ACC112 (cell line): ENCODE measurements around the gene MEAF6.
A peak's percentile ranks its signal among the peaks of the same experiment; 100 is the strongest.
"Not testable (repeated sequence)": the region's sequence is repeated elsewhere in the genome, so short reads cannot be mapped to it uniquely, and the experiment has no call there.

Experiments
- H2AFZ ChIP-seq: fragments of 200-600 bp; sonication (generic); one replicate; pipeline ENCODE4 v1.6.0; 2017; ENCODE audit warnings: antibody characterized with exemption, low read length; ENCODE audit not compliant: unreplicated experiment
- H3K27ac ChIP-seq: fragments of 200-600 bp; sonication (generic); 2 replicates; pipeline ENCODE4 v1.5.1; 2014; ENCODE audit warnings: low read depth, mild to moderate bottlenecking, antibody characterized with exemption, low read length, moderate library complexity
- H3K27me3 ChIP-seq: fragments of 200-600 bp; sonication (generic); 2 replicates; pipeline ENCODE4 v1.6.1; 2014; ENCODE audit warnings: mild to moderate bottlenecking, antibody characterized with exemption, low read length, moderate library complexity, mixed read lengths; ENCODE audit not compliant: insufficient read depth
- H3K36me3 ChIP-seq: fragments of 200-600 bp; sonication (generic); 2 replicates; pipeline ENCODE4 v1.6.1; 2016; ENCODE audit warnings: mild to moderate bottlenecking, antibody characterized with exemption, low read length, moderate library complexity, mixed read lengths; ENCODE audit not compliant: insufficient read depth
- H3K4me1 ChIP-seq: fragments of 200-600 bp; sonication (generic); one replicate; pipeline ENCODE4 v1.6.1; 2016; ENCODE audit warnings: low read length, mixed read lengths; ENCODE audit not compliant: insufficient read depth, unreplicated experiment, control insufficient read depth
- H3K4me3 ChIP-seq: fragments of 200-600 bp; sonication (generic); 2 replicates; pipeline ENCODE4 v1.5.1; 2014; ENCODE audit warnings: mild to moderate bottlenecking, low read depth, low read length
- H3K79me2 ChIP-seq: fragments of 200-600 bp; sonication (generic); one replicate; pipeline ENCODE4 v1.6.0; 2016; ENCODE audit warnings: low read length; ENCODE audit not compliant: control insufficient read depth, unreplicated experiment, insufficient read depth

The MEAF6 gene

GRCh38 chr1:37553927-37554808 lies 39.6 kb upstream of the MEAF6 start, which contains the start of gene SNIP1:
Gene SNIP1 (minus strand): TSS chr1:37554293. CDS start chr1:37554229, 64 bp downstream.
- Histone ChIP-seq H3K27ac (peak within 1 kb of the TSS; percentile 62), H2AFZ (peak within 1 kb of the TSS; percentile 8), H3K27me3 (no peaks in the 10 kb centered on the region), H3K79me2 (peaks cover 40% of the 10 kb centered on the region), H3K4me3 (peak within 1 kb of the TSS; percentile 93), H3K4me1 (peaks cover 34% of the 10 kb centered on the region), H3K36me3 (no peaks in the 10 kb centered on the region; the same call in 1 of the 2 replicates)

DNA sequence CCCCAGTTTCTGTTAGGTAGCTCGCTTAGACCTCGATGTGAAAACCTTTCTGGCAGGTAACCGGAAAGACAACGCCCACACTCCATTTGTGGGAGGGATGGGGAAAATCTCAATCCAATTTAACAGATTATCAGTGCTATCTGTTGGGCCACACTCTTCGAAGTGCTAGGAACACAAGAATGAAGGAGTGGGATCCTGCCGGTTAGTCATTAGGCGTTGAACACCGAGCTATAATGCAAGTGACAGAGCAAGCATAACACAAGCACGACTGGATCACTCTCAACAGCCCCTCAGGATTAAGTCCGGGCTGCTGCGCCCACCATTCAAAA lies 39.0 kb upstream of the MEAF6 start:
- Histone ChIP-seq H3K36me3 (no peaks in the 10 kb centered on the region; the same call in 1 of the 2 replicates), H3K27ac (peak overlapping the region; percentile 62), H3K4me3 (peak overlapping the region; percentile 93), H3K4me1 (peaks cover 34% of the 10 kb centered on the region), H3K27me3 (no peaks in the 10 kb centered on the region), H2AFZ (peak overlapping the region; percentile 8), H3K79me2 (peaks cover 42% of the 10 kb centered on the region)

- no peaks in the 10 kb centered on the region for H3K27me3 ChIP-seq
- H3K79me2 ChIP-seq: peaks cover 42% of the 10 kb centered on the region
- no peak overlapping the region for H3K4me3 ChIP-seq
- peaks cover 24% of the 10 kb centered on the region for H3K4me1 ChIP-seq
- no peak overlapping the region for H2AFZ ChIP-seq
- H3K27ac ChIP-seq: peak overlapping the region; percentile 66
- peaks cover 7% of the 10 kb centered on the region; the same call in 1 of the 2 replicates for H3K36me3 ChIP-seq
These were observed 34.8 kb upstream of the MEAF6 start for GRCh38 chr1:37549341-37549740.

DNA sequence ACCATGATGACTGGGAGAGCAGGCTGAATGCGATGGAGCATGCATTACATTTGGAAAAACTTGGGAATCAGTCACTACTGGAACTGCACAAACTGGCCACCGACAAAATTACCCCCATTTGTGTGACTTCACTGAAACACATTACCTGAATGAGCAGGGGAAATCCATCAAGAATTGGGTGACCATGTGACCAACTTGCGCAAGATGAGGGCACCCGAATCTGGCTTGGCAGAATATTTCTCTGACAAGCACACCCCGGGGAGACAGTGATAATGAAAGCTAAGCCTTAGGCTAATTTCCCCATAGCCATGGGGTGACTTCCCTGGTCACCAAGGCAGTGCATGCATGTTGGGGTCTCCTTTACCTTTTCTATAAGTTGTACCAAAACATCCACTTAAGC lies 30.5 kb upstream of the MEAF6 start:
- Histone ChIP-seq H3K79me2 (peaks cover 11% of the 10 kb centered on the region), H3K4me1 (peaks cover 9% of the 10 kb centered on the region), H3K27me3 (no peaks in the 10 kb centered on the region), H3K4me3 (no peak overlapping the region), H2AFZ (no peak overlapping the region), H3K36me3 (peaks cover 7% of the 10 kb centered on the region; the same call in 1 of the 2 replicates), H3K27ac (no peak overlapping the region)

DNA sequence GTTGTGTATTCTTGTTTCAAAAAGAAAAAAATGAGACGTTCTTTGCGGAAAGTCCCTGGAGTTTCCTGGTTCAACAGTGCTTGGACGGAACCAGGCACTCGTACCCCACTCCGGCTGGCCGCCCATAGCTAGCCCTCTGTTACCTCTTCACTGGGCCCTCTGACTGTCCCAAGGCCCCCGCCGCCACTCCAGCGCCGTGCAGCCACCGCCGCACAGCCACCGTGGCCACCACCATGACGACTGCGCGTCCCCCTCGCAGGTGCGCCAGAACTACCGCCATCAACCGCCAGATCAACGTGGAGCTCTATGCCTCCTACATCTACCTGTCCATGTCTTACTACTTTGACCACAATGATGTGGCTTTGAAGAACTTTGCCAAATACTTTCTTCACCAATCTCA lies 30.0 kb upstream of the MEAF6 start:
- Histone ChIP-seq H3K36me3 (peaks cover 7% of the 10 kb centered on the region; the same call in 1 of the 2 replicates), H3K79me2 (peaks cover 6% of the 10 kb centered on the region)

DNA sequence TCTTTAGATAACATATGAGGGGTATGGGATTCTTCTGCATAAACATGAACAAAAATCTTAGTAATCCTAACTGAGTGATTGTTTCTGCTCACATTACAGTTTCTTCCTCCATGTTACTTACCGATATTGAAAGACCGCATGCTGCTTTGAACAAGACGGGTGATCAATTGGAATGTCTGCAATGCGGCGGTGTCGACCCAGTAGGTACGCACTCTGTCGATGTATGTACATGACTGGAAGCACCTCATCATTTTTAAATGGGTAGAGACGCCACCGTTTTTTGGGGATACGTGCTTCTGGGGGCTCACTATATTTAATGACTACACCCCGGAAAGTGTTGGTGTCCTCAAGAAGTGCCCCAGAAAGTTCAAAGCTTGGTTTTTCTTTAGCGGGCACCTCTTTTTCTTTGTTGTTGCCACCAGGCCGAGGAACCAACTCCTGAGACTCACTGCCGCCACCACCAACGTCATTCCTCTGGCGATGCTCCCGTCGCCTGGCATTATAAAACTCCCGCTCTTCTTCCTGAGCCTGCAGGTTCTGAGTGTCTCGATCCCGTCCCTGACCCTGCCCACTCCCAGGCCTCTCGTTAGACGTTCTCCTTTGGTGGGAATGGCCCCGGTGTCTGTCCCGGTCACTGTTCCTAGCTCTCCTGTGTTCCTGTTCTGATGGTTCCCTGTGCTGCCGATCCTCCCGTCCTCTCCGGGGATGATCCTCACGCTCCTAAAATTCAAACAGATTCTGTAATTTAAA lies 25.6 kb upstream of the MEAF6 start:
- H3K27ac ChIP-seq: no peak overlapping the region
- peaks cover 13% of the 10 kb centered on the region; the same call in 1 of the 2 replicates for H3K36me3 ChIP-seq
- no peak overlapping the region for H3K4me3 ChIP-seq
- H3K4me1 ChIP-seq: peaks cover 27% of the 10 kb centered on the region
- H2AFZ ChIP-seq: no peak overlapping the region
- no peaks in the 10 kb centered on the region for H3K27me3 ChIP-seq
- H3K79me2 ChIP-seq: no peaks in the 10 kb centered on the region

More for the DNA sequence above, 30.0 kb upstream of the MEAF6 start:
- H3K27ac ChIP-seq: no peak overlapping the region
- H2AFZ ChIP-seq: no peak overlapping the region
- no peak overlapping the region for H3K4me3 ChIP-seq
- no peaks in the 10 kb centered on the region for H3K27me3 ChIP-seq
- H3K4me1 ChIP-seq: peaks cover 4% of the 10 kb centered on the region

GRCh38 chr1:37539154-37539553 lies 24.6 kb upstream of the MEAF6 start:
- peaks cover 13% of the 10 kb centered on the region; the same call in 1 of the 2 replicates for H3K36me3 ChIP-seq
- H3K27ac ChIP-seq, H2AFZ ChIP-seq, H3K4me3 ChIP-seq, H3K79me2 ChIP-seq, H3K27me3 ChIP-seq: not testable (repeated sequence)
- H3K4me1 ChIP-seq: peaks cover 33% of the 10 kb centered on the region

DNA sequence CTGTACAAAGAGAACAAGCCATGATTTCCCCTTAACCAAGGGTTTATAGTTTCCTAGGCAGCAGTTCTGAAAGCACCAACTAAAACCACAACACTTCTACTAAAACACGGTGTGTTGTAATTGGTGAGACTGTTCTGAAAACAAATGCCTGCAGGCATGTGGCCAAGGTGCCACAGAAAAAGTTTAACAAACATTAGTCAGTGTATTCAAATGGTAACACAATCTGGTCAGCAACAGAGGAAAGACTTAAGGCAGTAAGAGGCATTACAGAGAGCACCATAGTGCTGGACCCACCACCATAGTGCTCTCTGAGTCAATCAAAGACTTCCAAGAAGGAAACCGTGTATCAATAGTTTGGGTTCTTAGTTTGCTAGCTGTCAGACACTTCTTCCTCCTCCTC lies 22.8 kb upstream of the MEAF6 start:
- H2AFZ ChIP-seq: no peak overlapping the region
- peaks cover 13% of the 10 kb centered on the region; the same call in 1 of the 2 replicates for H3K36me3 ChIP-seq
- H3K79me2 ChIP-seq: peaks cover 2% of the 10 kb centered on the region
- peak overlapping the region; percentile 75 for H3K27ac ChIP-seq
- H3K4me1 ChIP-seq: peaks cover 40% of the 10 kb centered on the region
- no peak overlapping the region for H3K4me3 ChIP-seq
- no peaks in the 10 kb centered on the region for H3K27me3 ChIP-seq

DNA sequence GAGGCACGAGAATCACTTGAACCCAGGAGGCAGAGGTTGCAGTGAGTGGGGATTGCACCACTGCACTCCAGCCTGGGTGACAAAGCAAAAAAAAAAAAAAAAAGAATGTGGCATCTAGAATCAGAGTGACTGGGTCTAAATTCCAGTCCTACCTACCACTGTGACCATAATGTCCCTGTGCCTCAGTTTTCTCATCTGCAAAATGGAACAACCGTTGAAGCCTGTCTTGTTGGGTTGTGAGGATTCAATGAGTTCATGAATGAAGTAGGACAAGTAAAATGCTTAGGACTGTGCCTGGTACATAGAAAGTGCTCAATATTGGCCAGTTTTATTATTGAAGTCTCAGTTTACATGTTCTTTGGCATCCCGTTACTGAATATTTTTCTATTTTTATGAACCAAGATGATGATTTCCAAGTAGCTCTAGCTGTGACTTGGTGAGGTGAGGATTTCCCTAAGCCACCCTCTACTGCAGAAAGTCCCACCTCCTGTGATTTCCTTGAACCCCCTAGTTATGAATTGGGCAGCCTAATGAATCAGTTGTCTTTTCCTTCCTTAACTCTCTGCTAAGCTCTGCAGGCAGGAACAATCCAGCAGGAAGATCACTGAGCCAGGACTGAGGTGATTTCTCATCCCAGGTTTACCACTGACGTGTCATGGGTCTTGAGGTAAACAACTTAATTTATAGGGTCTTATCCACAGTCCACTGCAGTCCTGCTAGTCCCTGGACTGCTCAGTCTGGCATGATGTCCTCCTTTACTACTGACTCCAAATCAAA lies 18.9 kb upstream of the MEAF6 start:
- peak overlapping the region; percentile 85 for H3K27ac ChIP-seq
- peaks cover 2% of the 10 kb centered on the region for H3K79me2 ChIP-seq
- peaks cover 13% of the 10 kb centered on the region; the same call in 1 of the 2 replicates for H3K36me3 ChIP-seq
- no peak overlapping the region for H2AFZ ChIP-seq
- H3K27me3 ChIP-seq: no peaks in the 10 kb centered on the region
- peak overlapping the region; percentile 14; the same call in 1 of the 2 replicates for H3K4me3 ChIP-seq
- peaks cover 40% of the 10 kb centered on the region for H3K4me1 ChIP-seq
